ENCODE data around the gene NAXD.
"Not testable (repeated sequence)": the region's sequence is repeated elsewhere in the genome, so short reads cannot be mapped to it uniquely, and the experiment has no call there.

NAXD gene

GRCh38 chr13:110628477-110628793 is 13.1 kb downstream of the NAXD start:
- no peak for DNase-seq (ENCODE audit: low read depth)
- no peak overlapping the region for H3K4me3 ChIP-seq (ENCODE audit: control insufficient read depth, low read depth, low read length)
- TF ChIP-seq CTCF (IDR thresholded peaks at IDR 0.05; ENCODE audit: control insufficient read depth, insufficient read depth, low read depth, low read length, missing control alignments) = no peak

GRCh38 chr13:110628952-110629701 is 13.8 kb downstream of the NAXD start:
- no peak for DNase-seq (ENCODE audit: low read depth)
- H3K4me3 ChIP-seq (ENCODE audit: control insufficient read depth, low read depth, low read length) = no peak overlapping the region
- no peak for TF ChIP-seq CTCF (IDR thresholded peaks at IDR 0.05; ENCODE audit: control insufficient read depth, insufficient read depth, low read depth, low read length, missing control alignments)

GRCh38 chr13:110629735-110630134 is 14.4 kb downstream of the NAXD start:
- DNase-seq (ENCODE audit: low read depth) = no peak
- TF ChIP-seq CTCF (IDR thresholded peaks at IDR 0.05; ENCODE audit: control insufficient read depth, insufficient read depth, low read depth, low read length, missing control alignments) = no peak
- H3K4me3 ChIP-seq (ENCODE audit: control insufficient read depth, low read depth, low read length) = no peak overlapping the region

GRCh38 chr13:110630566-110631119 is 15.3 kb downstream of the NAXD start:
- H3K4me3 ChIP-seq (ENCODE audit: control insufficient read depth, low read depth, low read length) = no peak overlapping the region
- DNase-seq (ENCODE audit: low read depth) = no peak
- no peak for TF ChIP-seq CTCF (IDR thresholded peaks at IDR 0.05; ENCODE audit: control insufficient read depth, insufficient read depth, low read depth, low read length, missing control alignments)

- not testable (repeated sequence) for H3K4me3 ChIP-seq (ENCODE audit: control insufficient read depth, low read depth, low read length); DNase-seq (ENCODE audit: low read depth)
These were observed 16.9 kb downstream of the NAXD start for GRCh38 chr13:110632255-110632654.

GRCh38 chr13:110633776-110634175 is 18.4 kb downstream of the NAXD start:
- H3K4me3 ChIP-seq (ENCODE audit: control insufficient read depth, low read depth, low read length) = no peak overlapping the region
- DNase-seq (ENCODE audit: low read depth) = no peak
- no peak for TF ChIP-seq CTCF (IDR thresholded peaks at IDR 0.05; ENCODE audit: control insufficient read depth, insufficient read depth, low read depth, low read length, missing control alignments)

GRCh38 chr13:110634558-110634957 is 19.2 kb downstream of the NAXD start:
- peak; percentile 37 for DNase-seq (ENCODE audit: low read depth)
- TF ChIP-seq CTCF (IDR thresholded peaks at IDR 0.05; ENCODE audit: control insufficient read depth, insufficient read depth, low read depth, low read length, missing control alignments) = no peak

More at GRCh38 chr13:110634558-110634957, 19.2 kb downstream of the NAXD start:
- no peak overlapping the region for H3K4me3 ChIP-seq (ENCODE audit: control insufficient read depth, low read depth, low read length)
